ENCODE measurements around the gene PARD3B.

- TF ChIP-seq POLR2A (IDR thresholded peaks at IDR 0.05) (no peak), CTCF (IDR thresholded peaks at IDR 0.05) (no peak)
These were observed 906.7 kb downstream of the PARD3B start for GRCh38 chr2:205451901-205452512.
